GM20000 (cell line): ENCODE data around the gene INPPL1.
"Not testable (repeated sequence)": the region's sequence is repeated elsewhere in the genome, so short reads cannot be mapped to it uniquely, and the experiment has no call there.

Source experiments
- DNase-seq: peaks from one replicate; pipeline ENCODE4 v3.0.0; 2012; ENCODE audit warnings: low spot score
- TF ChIP-seq, protein P1 (sequence below): IDR thresholded peaks from 2 replicates; pipeline ENCODE4 v1.5.1; 2012; ENCODE audit warnings: mild to moderate bottlenecking, control low read depth; ENCODE audit errors: extremely low read depth, missing control alignments

INPPL1 gene

GRCh38 chr11:72189455-72190250, 34.9 kb upstream of the INPPL1 start:
- no peak for DNase-seq
- TF ChIP-seq, protein P1, sequence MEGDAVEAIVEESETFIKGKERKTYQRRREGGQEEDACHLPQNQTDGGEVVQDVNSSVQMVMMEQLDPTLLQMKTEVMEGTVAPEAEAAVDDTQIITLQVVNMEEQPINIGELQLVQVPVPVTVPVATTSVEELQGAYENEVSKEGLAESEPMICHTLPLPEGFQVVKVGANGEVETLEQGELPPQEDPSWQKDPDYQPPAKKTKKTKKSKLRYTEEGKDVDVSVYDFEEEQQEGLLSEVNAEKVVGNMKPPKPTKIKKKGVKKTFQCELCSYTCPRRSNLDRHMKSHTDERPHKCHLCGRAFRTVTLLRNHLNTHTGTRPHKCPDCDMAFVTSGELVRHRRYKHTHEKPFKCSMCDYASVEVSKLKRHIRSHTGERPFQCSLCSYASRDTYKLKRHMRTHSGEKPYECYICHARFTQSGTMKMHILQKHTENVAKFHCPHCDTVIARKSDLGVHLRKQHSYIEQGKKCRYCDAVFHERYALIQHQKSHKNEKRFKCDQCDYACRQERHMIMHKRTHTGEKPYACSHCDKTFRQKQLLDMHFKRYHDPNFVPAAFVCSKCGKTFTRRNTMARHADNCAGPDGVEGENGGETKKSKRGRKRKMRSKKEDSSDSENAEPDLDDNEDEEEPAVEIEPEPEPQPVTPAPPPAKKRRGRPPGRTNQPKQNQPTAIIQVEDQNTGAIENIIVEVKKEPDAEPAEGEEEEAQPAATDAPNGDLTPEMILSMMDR, result no peak

DNA sequence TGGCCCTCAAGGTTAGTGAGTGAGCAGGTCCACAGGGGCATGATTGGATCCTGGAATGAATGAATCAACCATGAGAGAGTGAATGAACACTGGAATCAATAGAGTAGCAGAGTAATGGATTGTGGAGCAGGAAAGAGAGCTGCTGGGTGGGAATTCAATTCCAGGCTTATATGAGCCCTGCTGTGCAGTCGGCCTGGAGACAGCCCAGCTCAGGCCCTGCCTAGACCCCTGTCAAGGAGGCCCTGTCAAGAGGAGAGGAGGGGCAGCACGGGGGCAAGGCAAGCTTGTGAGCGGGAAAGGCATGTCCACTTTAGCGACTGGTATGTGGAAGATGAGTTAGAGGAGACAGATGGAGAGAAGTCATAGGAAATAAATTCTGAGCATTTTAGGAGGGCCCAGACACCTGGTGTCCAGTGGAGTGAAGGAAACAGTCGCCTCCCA, 33.9 kb upstream of the INPPL1 start:
- TF ChIP-seq, protein P1, result no peak
- DNase-seq, result no peak

DNA sequence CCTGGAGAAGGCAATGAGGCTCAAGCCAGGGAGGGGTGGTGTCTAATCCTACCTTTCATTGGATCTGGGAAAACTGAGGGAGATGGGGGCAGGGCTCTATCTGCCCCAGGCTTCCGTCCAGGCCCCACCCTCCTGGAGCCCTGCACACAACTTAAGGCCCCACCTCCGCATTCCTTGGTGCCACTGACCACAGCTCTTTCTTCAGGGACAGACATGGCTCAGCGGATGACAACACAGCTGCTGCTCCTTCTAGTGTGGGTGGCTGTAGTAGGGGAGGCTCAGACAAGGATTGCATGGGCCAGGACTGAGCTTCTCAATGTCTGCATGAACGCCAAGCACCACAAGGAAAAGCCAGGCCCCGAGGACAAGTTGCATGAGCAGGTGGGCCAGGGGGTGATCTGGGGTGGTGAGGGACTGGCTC, 32.6 kb upstream of the INPPL1 start, which contains the start of gene FOLR1:
TSS of gene FOLR1 (plus strand) at position 180 of the 421 bp plus-strand sequence. CDS start at position 214, 34 bp downstream.
- TF ChIP-seq, protein P1, result no peak
- no peak for DNase-seq

- TF ChIP-seq, protein P1, result no peak
- no peak for DNase-seq
Observed at GRCh38 chr11:72195518-72196270, 28.9 kb upstream of the INPPL1 start.

DNA sequence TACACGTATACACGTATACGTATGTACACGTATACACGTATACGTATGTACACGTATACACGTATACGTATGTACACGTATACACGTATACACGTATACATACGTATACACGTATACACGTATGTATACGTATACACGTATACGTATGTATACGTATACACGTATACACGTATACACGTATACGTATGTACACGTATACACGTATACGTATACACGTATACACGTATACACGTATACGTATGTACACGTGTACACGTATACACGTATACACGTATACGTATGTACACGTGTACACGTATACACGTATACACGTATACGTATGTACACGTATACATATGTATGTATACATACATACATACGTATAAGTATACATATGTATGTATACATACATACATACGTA, 23.1 kb upstream of the INPPL1 start:
- not testable (repeated sequence) for DNase-seq

DNA sequence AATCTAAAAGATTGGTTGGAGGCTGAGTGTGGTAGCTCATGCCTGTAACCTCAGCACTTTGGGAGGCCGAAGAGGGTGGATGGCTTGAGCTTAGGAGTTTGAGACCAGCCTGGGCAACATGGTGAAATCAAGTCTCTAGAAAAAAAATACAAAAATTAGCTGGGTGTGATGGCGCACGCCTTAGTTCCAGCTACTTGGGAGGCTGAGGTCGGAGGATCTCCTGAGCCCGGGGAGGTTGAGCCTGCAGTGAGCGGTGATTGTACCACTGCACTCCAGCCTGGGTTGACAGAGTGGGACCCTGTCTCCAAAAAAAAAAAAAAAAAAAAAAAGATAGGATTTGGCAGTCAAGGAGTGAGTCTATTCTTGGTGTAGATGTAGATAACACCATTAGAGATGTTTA, 22.0 kb upstream of the INPPL1 start:
- TF ChIP-seq, protein P1, result no peak
- no peak for DNase-seq

- TF ChIP-seq, protein P1, result no peak
- DNase-seq, result no peak
Observed at GRCh38 chr11:72203163-72203562, 21.4 kb upstream of the INPPL1 start.
